Smooth muscle cell (in vitro differentiated cells): ENCODE data around the gene TMEM213. TPM values are rescaled to one million over a fixed set of nuclear protein-coding genes. Genes with fewer than 3 reads are reported as not detected.

Experiments used
- DNase-seq: peaks from one replicate; lab custom pipeline; 2025; ENCODE audit not compliant: unreplicated experiment; lab: John Stamatoyannopoulos, UW
- H2AFZ ChIP-seq: fragments of 200-600 bp; sonication (generic); 2 replicates; pipeline ENCODE4 v1.6.0; 2016; ENCODE audit warnings: antibody characterized with exemption, low read depth, mild to moderate bottlenecking
- H3F3A ChIP-seq: fragments of 200-600 bp; sonication (generic); 2 replicates; pipeline ENCODE4 v1.6.0; 2017; ENCODE audit warnings: antibody characterized with exemption, low read depth
- H3K27ac ChIP-seq: fragments of 200-600 bp; sonication (generic); 2 replicates; pipeline ENCODE4 v1.5.1; 2016; ENCODE audit warnings: low read depth, mild to moderate bottlenecking
- H3K27me3 ChIP-seq: fragments of 200-600 bp; sonication (generic); 2 replicates; pipeline ENCODE4 v1.6.1; 2016; ENCODE audit warnings: low read depth, mild to moderate bottlenecking
- H3K36me3 ChIP-seq: fragments of 200-600 bp; sonication (generic); 2 replicates; pipeline ENCODE4 v1.5.1; 2016; ENCODE audit warnings: low read depth
- H3K4me1 ChIP-seq: fragments of 200-600 bp; sonication (generic); 2 replicates; pipeline ENCODE4 v1.5.1; 2016; ENCODE audit warnings: low read depth
- H3K4me2 ChIP-seq: fragments of 200-600 bp; sonication (generic); 2 replicates; pipeline ENCODE4 v1.6.0; 2016; ENCODE audit warnings: mild to moderate bottlenecking
- H3K4me3 ChIP-seq: fragments of 200-600 bp; sonication (generic); 2 replicates; pipeline ENCODE4 v1.5.1; 2016; ENCODE audit warnings: mild to moderate bottlenecking
- H3K79me2 ChIP-seq: fragments of 200-600 bp; sonication (generic); 2 replicates; pipeline ENCODE4 v1.6.0; 2016; ENCODE audit warnings: low read depth, mild to moderate bottlenecking
- H3K9ac ChIP-seq: fragments of 200-600 bp; sonication (generic); 2 replicates; pipeline ENCODE4 v1.6.0; 2016; ENCODE audit warnings: low read depth
- H3K9me3 ChIP-seq: fragments of 200-600 bp; sonication (generic); replicated peaks from 2 replicates; pipeline ENCODE4 v1.5.1; 2016; ENCODE audit warnings: low read depth
- H4K20me1 ChIP-seq: fragments of 200-600 bp; sonication (generic); 2 replicates; pipeline ENCODE4 v1.6.0; 2016; ENCODE audit warnings: low read depth
- WGBS: methylation state at CpG from one replicate; pipeline ENCODE4 v1.1.7; 2016; ENCODE audit warnings: low lambda C conversion rate; 5-methylcytosine and 5-hydroxymethylcytosine counted together
- polyA plus RNA-seq: library from polyadenylated mRNA; unstranded; fragments of >200 nt; fragmentation: Nextera tagmentation; extraction: Ambion mirVana; gene quantifications from 2 replicates; pipeline ENCODE4 v1.2.1, GENCODE V29; 2016
- total RNA-seq: library from RNA; depleted of rRNA; stranded (reverse); fragments of >200 nt; gene quantifications from 2 replicates; pipeline ENCODE4 v1.2.3, GENCODE V29; 2014
- TF ChIP-seq, protein P1 (sequence below): fragments of 200-600 bp; sonication (generic); IDR thresholded peaks from 2 replicates; pipeline ENCODE4 v1.5.1; 2017; ENCODE audit warnings: borderline replicate concordance, mild to moderate bottlenecking, antibody characterized with exemption; ENCODE audit not compliant: insufficient read depth, poor library complexity, severe bottlenecking

TMEM213 gene
- total and polyA plus RNA-seq, 2 experiments from 2014 or later: not detected

DNA sequence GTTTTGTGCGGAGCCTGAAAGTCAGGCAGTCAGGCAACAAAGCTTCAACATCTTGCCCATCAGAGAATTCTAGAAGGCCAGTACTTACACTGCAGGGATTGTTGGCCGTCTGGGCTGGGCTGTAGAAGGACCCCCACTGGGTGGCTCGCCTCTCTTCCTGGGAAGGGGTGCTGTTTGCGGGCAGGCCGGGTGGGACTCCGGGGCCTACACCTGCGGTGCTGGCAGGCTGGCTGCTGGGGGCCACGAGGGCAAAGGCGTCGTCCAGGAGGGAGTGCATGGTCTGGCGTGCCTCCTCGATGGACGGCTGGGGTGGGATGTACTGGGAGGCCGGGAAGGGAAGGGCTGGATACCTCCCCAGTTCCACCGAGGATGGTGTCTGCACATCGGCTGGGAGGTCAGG, 63.3 kb downstream of the TMEM213 start:
- no peak overlapping the region for H3K27ac ChIP-seq
- no peaks in the 10 kb centered on the region for H3K9me3 ChIP-seq

DNA sequence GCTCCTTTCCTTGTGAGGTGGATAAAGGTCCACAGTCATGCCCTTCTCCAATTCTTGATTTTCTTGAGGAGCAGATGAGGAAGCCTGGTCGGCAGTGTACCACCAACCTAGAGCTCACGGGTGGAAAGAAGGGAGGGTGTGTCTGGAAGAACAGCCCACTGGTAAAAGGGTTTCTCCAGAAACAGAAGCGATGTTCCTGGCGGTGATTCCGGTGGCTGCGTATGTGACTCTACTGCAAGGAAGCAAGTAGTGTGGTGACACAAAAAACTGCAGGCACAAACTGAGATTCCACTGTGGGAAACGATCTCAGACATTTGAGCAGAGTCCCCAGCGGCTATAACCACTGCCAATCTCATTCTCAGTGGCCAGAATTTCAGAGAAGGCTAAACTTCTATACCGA, 66.1 kb downstream of the TMEM213 start:
- H3K27ac ChIP-seq: peak overlapping the region; percentile 86
- DNase-seq: no peak
- no peaks in the 10 kb centered on the region for H3K36me3 ChIP-seq
- H3K79me2 ChIP-seq: no peaks in the 10 kb centered on the region
- H4K20me1 ChIP-seq: no peaks in the 10 kb centered on the region
- peak overlapping the region; percentile 59 for H3K9ac ChIP-seq
- H3F3A ChIP-seq: no peaks in the 10 kb centered on the region
- H3K4me1 ChIP-seq: no peaks in the 10 kb centered on the region
- H2AFZ ChIP-seq: no peak overlapping the region
- H3K4me3 ChIP-seq: no peak overlapping the region
- no peak overlapping the region for H3K4me2 ChIP-seq
- no peaks in the 10 kb centered on the region for H3K9me3 ChIP-seq
- H3K27me3 ChIP-seq: no peaks in the 10 kb centered on the region
- TF ChIP-seq, protein P1, sequence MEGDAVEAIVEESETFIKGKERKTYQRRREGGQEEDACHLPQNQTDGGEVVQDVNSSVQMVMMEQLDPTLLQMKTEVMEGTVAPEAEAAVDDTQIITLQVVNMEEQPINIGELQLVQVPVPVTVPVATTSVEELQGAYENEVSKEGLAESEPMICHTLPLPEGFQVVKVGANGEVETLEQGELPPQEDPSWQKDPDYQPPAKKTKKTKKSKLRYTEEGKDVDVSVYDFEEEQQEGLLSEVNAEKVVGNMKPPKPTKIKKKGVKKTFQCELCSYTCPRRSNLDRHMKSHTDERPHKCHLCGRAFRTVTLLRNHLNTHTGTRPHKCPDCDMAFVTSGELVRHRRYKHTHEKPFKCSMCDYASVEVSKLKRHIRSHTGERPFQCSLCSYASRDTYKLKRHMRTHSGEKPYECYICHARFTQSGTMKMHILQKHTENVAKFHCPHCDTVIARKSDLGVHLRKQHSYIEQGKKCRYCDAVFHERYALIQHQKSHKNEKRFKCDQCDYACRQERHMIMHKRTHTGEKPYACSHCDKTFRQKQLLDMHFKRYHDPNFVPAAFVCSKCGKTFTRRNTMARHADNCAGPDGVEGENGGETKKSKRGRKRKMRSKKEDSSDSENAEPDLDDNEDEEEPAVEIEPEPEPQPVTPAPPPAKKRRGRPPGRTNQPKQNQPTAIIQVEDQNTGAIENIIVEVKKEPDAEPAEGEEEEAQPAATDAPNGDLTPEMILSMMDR: no peak
- WGBS: 98% methylated on average over 9 of the region's 9 CpGs

More for the DNA sequence above, 63.3 kb downstream of the TMEM213 start:
- Histone ChIP-seq H4K20me1 (no peaks in the 10 kb centered on the region), H3K79me2 (no peaks in the 10 kb centered on the region), H3K4me1 (no peaks in the 10 kb centered on the region), H3K36me3 (no peaks in the 10 kb centered on the region), H3K9ac (no peak overlapping the region), H3K27me3 (no peaks in the 10 kb centered on the region), H3K4me2 (no peak overlapping the region), H3K4me3 (no peak overlapping the region), H3F3A (no peaks in the 10 kb centered on the region), H2AFZ (no peak overlapping the region)
- WGBS: 93% methylated on average over 16 of the region's 16 CpGs
- TF ChIP-seq, protein P1: no peak
- no peak for DNase-seq

DNA sequence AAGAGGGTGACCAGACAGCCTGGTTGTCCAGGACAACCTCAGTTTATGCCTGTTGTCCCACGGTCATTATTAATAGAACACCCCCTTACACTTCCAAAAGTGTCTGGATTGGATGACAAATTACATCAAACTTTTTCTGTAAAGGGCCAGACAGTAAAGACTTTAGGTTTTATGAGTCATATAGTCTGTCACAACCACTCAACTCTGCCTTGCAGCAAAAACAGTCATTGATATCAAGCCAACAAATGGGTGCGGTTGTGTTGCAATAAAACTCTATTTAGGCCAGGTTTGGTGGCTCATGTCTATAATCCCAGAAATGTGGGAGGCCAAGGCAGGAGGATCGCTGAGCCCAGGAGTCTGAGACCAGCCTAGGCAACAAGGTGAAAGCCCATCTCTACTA, 66.9 kb downstream of the TMEM213 start:
- no peak for DNase-seq
- Histone ChIP-seq H3K79me2 (no peaks in the 10 kb centered on the region), H3K27me3 (no peaks in the 10 kb centered on the region), H3K27ac (peak overlapping the region; percentile 86), H3K4me3 (no peak overlapping the region), H2AFZ (no peak overlapping the region), H4K20me1 (no peaks in the 10 kb centered on the region), H3K36me3 (no peaks in the 10 kb centered on the region), H3K4me1 (no peaks in the 10 kb centered on the region), H3K9ac (peak overlapping the region; percentile 37), H3K4me2 (no peak overlapping the region), H3F3A (no peaks in the 10 kb centered on the region), H3K9me3 (no peaks in the 10 kb centered on the region)
- 31% methylated on average over 3 of the region's 3 CpGs for whole genome bisulfite sequencing
- TF ChIP-seq, protein P1: no peak

DNA sequence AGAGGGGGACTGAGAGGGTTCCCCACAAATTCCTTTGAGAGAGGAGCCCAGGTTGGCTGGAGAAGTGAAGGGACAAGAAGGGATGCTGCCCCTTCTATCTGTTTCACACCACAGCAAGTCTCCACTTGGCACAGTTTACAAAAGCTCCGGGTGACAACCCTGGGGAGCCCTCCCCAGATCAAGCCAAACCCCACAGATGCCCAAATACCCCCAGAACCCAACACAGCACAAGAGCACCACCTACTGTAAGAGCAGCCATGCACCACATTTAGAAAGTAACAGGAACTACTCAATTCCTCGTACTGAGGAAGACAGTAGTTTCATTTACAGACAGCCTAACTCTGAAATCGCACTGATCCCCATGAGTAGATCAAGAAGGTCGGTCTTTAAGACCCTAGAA, 68.0 kb downstream of the TMEM213 start:
- TF ChIP-seq, protein P1: no peak
- H3K79me2 ChIP-seq: no peaks in the 10 kb centered on the region
- no peak overlapping the region for H3K4me3 ChIP-seq
- H3K27ac ChIP-seq: no peak overlapping the region
- no peaks in the 10 kb centered on the region for H4K20me1 ChIP-seq
- no peaks in the 10 kb centered on the region for H3K27me3 ChIP-seq
- no peak overlapping the region for H3K4me2 ChIP-seq
- no peak overlapping the region for H2AFZ ChIP-seq
- WGBS: 95% methylated on average over 4 of the region's 4 CpGs
- no peaks in the 10 kb centered on the region for H3K9me3 ChIP-seq
- no peaks in the 10 kb centered on the region for H3K36me3 ChIP-seq
- no peak for DNase-seq
- H3K4me1 ChIP-seq: no peaks in the 10 kb centered on the region
- H3F3A ChIP-seq: no peaks in the 10 kb centered on the region
- peak overlapping the region; percentile 37 for H3K9ac ChIP-seq
